Stimulated activated CD8-positive, alpha-beta memory T cell treated with anti-CD3 and anti-CD28 coated beads, Interleukin-7, amount 100 ng/mL, for 1 hour (primary cell): Measurements from ENCODE around the gene CHSY3.

Experiments
- DNase-seq, 2 donors: peaks; one replicate each; pipeline ENCODE4 v3.0.0-alpha.2; 2020; ENCODE audit warnings: low read depth in 2 of 2

The CHSY3 gene

GRCh38 chr5:129945774-129946270 lies 41.6 kb downstream of the CHSY3 start:
- DNase-seq, result no peak

- no peak for DNase-seq
Measured at GRCh38 chr5:129951039-129951438, 46.8 kb downstream of the CHSY3 start.

- DNase-seq, result no peak
Measured at GRCh38 chr5:129958581-129958980, 54.3 kb downstream of the CHSY3 start.

- no peak for DNase-seq
Measured at GRCh38 chr5:129960831-129961230, 56.6 kb downstream of the CHSY3 start.

- DNase-seq, result no peak
Measured at GRCh38 chr5:129962506-129962905, 58.2 kb downstream of the CHSY3 start.

- no peak for DNase-seq
Measured at GRCh38 chr5:129963359-129963758, 59.1 kb downstream of the CHSY3 start.

GRCh38 chr5:129966071-129966470 lies 61.8 kb downstream of the CHSY3 start:
- DNase-seq, result no peak

- no peak for DNase-seq
Measured at GRCh38 chr5:129971714-129972113, 67.4 kb downstream of the CHSY3 start.

- no peak for DNase-seq
Measured at GRCh38 chr5:129972465-129973141, 68.3 kb downstream of the CHSY3 start.

GRCh38 chr5:129973716-129974426 lies 69.6 kb downstream of the CHSY3 start:
- DNase-seq, result no peak

GRCh38 chr5:129977810-129978209 lies 73.5 kb downstream of the CHSY3 start:
- DNase-seq, result no peak

- no peak for DNase-seq
Measured at GRCh38 chr5:129978270-129978669, 74.0 kb downstream of the CHSY3 start.

GRCh38 chr5:129988453-129988852 lies 84.2 kb downstream of the CHSY3 start:
- DNase-seq, result no peak

- no peak for DNase-seq
Measured at GRCh38 chr5:129991780-129992179, 87.5 kb downstream of the CHSY3 start.

GRCh38 chr5:129996896-129997295 lies 92.6 kb downstream of the CHSY3 start:
- DNase-seq, result no peak

GRCh38 chr5:130000460-130000859 lies 96.2 kb downstream of the CHSY3 start:
- no peak for DNase-seq

- no peak for DNase-seq
Measured at GRCh38 chr5:130002183-130002582, 97.9 kb downstream of the CHSY3 start.

- DNase-seq, result no peak
Measured at GRCh38 chr5:130002876-130003275, 98.6 kb downstream of the CHSY3 start.

- DNase-seq, result no peak
Measured at GRCh38 chr5:130011986-130012385, 107.7 kb downstream of the CHSY3 start.

- no peak for DNase-seq
Measured at GRCh38 chr5:130017173-130017572, 112.9 kb downstream of the CHSY3 start.

GRCh38 chr5:130018641-130019040 lies 114.4 kb downstream of the CHSY3 start:
- no peak for DNase-seq

GRCh38 chr5:130021000-130021399 lies 116.7 kb downstream of the CHSY3 start:
- no peak for DNase-seq

GRCh38 chr5:130021876-130022275 lies 117.6 kb downstream of the CHSY3 start:
- no peak for DNase-seq
